Muscle of back (tissue), 10 donors: ENCODE results near the gene OR10J5. TPM values are rescaled to one million over a fixed set of nuclear protein-coding genes. Genes with fewer than 3 reads are reported as not detected.

Experiments
- polyA plus RNA-seq, 10 donors: library from polyadenylated mRNA; unstranded; fragments of 120-200 nt; gene quantifications; one replicate each; pipeline ENCODE4 v1.2.1, GENCODE V29; 2013; ENCODE audit not compliant: insufficient read length in 10 of 10

Gene OR10J5
- polyA plus RNA-seq, 10 donors, result not detected

Other genes with a start within 250 kb of the OR10J5 start
- 1 to 10 TPM in 1 of 10 donors, under 1 TPM in 9; 0.26 to 1.5 (median 0.46) TPM for gene FCER1A, start 233.7 kb downstream of the OR10J5 start, polyA plus RNA-seq
- not detected for gene OR10J4, start 103.8 kb downstream of the OR10J5 start, polyA plus RNA-seq
- gene OR10J1, start 96.3 kb downstream of the OR10J5 start, polyA plus RNA-seq, result under 1 TPM in 1 of 10 donors, not detected in 9; 0.03 TPM
- not detected for gene APCS, start 51.8 kb upstream of the OR10J5 start, polyA plus RNA-seq
- gene CRP, start 178.6 kb upstream of the OR10J5 start, polyA plus RNA-seq, result not detected
- 10 to 100 TPM in 1 of 10 donors, 1 to 10 TPM in 9; 4.2 to 10.6 (median 6.9) TPM for gene DUSP23, start 245.0 kb upstream of the OR10J5 start, polyA plus RNA-seq